Activated T-helper 1 cell treated with Interleukin-2 at 50 U/mL for 16 hours (primary cell): ENCODE measurements around the gene BDKRB1.

Source experiments
- DNase-seq: peaks from one replicate; pipeline ENCODE4 v3.0.0-alpha.2; 2020; ENCODE audit warnings: low read depth

Gene BDKRB1

DNA sequence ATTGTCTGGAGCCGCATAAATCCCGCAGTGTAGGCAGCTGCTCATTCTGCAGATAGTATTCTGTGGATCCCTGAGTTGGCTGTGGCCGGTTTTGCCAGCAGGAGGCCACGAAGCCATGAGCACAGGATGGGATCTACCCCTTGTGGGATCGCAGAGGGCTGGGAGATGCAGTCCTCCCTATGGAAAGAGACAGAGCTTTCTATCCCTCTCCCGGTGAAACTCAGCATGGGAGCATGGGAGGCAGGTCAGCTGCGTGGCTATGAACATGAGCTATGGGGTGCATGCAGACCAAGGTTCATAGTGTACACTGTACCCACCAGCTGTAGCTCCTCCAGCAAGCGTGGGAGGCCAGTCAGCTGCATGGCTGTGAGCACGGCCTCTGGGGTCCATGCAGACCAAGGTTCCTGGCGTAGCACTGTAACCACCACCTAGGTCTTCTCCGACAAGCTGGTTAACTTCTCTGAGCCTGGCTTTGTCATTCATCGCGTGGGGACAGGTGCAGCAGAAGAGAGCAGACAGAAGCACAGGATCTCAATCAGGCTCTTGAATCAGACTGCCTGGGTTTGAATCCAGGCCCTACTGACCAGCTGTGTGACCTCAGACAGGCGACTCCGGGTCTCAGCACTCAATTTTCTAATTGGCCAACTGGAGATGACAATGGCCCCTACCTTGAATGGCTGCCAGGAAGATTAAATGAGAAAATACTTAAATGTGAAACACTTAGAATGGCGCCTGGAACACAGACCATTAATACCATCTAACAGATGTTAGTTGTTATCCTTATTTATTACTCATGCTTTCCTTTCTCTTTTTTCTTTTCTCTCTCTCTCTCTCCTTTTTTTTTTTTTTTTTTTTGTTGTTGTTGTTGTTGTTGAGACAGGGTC, 6.0 kb downstream of the BDKRB1 start:
- DNase-seq, result no peak

DNA sequence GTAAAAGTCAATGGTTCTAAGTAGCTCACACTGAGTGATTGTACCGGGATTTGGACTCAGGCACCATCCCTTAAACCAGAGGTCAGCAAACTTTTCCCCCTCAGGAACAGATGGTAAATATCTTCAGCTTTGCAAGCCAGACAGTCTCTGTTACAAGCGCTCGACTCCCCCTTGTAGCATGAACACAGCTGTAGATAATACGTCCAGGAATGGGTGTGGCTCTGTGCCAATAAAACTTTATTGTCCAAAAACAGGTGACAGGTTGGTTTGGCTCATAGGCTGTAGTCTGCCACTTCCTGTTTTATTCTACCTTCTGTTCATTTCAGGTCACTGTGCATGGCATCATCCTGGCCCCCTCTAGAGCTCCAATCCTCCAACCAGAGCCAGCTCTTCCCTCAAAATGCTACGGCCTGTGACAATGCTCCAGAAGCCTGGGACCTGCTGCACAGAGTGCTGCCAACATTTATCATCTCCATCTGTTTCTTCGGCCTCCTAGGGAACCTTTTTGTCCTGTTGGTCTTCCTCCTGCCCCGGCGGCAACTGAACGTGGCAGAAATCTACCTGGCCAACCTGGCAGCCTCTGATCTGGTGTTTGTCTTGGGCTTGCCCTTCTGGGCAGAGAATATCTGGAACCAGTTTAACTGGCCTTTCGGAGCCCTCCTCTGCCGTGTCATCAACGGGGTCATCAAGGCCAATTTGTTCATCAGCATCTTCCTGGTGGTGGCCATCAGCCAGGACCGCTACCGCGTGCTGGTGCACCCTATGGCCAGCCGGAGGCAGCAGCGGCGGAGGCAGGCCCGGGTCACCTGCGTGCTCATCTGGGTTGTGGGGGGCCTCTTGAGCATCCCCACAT, 7.6 kb downstream of the BDKRB1 start:
- DNase-seq, result no peak

DNA sequence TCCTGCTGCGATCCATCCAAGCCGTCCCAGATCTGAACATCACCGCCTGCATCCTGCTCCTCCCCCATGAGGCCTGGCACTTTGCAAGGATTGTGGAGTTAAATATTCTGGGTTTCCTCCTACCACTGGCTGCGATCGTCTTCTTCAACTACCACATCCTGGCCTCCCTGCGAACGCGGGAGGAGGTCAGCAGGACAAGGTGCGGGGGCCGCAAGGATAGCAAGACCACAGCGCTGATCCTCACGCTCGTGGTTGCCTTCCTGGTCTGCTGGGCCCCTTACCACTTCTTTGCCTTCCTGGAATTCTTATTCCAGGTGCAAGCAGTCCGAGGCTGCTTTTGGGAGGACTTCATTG, 8.2 kb downstream of the BDKRB1 start:
- no peak for DNase-seq

DNA sequence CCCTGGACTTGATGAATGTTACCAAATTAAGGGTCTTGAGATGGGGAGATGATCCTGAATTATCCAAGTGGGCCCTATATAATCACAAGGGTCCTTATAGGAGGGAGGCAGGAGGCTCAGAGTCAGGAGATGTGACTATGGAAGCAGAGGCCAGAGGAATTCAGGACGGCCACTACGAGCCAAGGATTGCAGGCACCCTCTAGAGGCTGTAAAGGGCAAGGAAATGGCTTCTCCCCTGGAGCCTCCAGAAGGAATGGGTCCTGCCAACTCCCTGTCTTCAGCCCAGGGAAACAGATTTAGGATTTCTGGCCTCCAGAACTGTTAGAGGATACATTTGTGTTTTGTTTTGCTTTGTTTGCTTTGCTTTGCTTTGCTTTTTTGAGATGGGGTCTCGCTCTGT, 8.8 kb downstream of the BDKRB1 start:
- no peak for DNase-seq

DNA sequence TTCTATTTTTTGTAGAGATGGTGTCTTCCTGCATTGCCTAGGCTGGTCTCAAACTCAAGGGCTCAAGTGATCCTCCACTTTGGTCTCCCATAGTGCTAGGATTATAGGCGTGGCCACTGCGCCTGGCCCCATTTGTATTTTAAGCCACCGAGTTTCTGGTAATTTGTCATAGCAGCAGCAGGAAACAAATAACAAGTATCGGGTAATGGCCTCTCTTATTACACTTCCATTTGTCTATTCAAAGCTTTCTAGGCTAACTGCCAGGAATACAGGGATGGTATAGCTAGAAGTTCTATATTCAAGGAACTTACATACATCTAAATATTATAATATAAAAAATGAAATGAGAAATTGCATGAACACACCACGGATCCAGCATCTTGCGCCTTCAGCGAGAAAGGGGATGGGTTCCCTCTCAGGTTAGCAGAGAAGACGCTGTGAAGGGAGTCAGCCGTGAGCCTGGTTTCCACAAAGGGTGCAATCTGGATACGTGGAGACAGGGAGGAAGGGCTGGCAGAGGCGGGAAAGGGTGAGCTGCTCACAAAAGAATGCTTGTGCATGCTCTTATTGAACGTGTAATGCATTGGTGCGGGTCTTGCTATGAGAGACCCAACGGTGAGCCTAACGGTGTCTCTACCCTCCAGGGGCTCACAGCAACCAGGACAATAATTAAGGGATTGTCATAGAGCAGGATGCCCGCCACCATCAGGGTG, 9.5 kb downstream of the BDKRB1 start:
- no peak for DNase-seq

DNA sequence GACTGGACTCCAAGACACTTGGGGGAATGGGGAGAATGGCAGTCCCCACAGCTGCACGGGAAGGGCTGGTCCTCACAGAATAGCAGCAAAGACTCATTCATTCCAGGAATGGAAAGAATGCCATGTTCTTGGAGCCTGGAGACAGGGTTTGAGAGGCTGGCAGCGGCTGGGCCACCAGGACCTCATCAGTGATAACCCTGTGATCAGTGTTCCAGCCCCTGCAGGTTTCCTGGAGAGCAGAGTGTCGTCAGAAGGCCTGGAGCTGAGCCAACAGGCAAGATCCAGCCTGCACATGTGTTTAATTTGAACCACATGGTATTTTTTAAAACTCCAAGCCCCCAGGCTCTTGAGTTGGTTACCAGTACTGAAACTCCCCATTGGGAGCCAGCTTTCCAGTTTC, 11.3 kb downstream of the BDKRB1 start:
- DNase-seq, result no peak

DNA sequence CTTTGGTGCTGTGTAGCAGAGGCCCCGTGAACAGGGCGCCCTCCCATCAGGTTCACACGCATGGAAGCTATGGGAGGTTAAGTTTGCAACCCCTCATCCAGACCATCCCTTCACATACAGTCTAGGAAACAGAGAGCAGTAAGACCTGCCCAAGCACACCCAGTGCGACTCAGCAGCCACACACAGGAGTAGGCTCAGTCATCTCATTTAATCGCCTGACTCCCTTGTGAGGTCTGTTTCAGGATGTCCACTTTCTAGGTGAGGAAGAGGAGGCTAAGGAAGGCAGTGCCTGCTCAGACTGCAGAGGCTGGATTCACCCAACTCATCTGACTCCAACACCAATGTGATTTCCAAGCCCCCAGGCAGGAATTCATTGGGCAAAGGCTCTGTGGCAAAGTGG, 11.9 kb downstream of the BDKRB1 start:
- no peak for DNase-seq

DNA sequence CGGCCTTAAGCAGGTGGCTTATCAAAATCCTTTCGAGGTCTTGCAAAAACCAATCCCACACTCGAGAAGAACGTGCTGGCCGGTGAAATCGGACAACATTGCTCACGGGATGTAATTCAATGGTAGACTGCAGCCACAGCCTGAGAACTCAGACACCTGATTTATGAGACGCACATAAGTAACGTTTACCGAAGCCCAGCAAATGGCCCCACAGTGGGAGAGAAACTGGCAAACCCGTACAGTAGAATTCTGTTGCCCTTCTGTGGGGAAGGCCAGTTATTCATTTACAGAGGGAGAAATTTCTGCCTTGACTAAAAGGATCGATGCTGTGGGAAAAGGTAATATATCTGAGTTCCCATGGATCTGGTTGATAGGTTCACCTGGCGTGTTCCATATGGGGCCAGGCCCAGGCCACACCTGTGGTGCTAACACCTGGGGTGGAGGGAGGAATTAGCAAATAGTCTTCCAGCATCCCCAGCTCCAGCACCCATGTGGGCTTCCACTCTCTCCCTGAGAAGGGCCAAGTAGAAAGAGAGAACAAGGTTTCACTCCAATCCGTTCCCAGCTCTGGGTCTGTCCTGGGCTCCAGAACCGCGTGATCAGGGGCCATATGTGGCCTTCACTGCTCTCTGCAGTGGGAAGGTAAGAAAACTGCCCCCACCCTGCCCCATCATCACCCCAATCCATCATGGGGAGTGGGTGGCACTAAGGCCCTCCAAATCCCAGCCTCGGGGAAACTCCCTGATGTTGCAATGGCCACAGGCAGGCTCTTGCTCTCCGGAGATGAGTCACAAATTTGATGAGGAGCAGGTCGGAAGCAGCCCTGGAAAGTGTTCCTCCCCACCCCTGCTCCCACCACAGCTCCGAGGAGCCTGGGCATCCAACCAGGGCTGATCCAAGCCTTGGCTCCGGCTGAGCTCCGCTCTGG, 12.7 kb downstream of the BDKRB1 start:
- DNase-seq, result no peak

DNA sequence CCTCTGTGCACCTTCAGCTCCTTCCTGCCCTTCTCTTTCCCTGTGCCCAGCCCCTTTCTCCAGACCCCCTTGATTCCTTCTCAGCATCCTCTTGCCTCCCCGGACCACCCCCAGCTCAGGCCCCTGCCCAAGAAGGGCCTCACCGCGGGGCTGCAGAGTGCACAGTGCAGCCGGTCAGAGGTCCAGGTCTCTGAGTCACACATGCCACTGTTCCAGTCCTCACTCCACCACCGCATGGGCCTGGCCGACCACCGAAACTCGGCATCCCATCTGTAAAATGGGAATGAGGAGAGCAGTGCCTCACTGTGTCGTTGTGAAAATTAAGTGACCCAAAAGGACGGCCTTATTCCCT, 13.3 kb downstream of the BDKRB1 start:
- no peak for DNase-seq

DNA sequence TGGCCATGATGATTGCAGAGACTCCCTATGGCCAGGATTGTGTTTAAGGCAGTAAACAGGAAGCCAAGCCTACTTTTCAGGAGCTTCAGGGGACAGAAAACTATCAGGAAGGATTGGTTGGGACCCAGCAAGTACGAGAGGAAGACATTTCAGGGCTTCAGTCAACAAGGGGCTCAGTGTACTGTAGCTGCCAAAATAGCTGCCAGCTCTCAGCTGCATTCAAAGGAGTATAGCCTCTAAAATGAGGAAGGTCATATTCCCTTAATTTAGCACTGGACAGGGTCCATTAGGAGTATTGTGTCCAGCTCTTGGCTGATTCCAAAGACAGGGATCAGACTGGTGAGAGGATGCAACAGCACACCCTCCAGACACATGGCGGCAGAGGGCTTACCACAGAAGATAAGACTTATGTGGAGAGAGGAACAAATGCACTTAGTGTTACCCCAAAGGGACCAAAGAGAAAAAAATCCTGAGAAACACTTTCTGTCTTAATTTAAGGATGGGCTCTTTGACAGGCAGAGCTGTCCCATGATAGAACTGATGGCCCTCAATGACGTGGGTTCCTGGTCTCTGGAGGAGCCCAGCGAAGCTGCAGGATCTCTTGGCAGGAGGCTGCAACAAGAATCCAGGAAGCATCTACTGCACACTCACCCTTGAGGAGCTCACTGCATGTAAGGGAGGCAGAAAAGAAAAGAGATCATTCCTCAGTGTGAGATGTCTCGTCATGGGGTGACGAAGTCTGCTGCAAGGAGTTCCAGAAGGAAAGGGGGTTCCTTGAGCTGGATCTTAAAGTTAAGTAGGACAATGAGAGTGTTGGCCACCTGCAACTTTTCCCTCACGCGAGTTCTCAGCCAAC, 14.8 kb downstream of the BDKRB1 start:
- DNase-seq, result no peak

DNA sequence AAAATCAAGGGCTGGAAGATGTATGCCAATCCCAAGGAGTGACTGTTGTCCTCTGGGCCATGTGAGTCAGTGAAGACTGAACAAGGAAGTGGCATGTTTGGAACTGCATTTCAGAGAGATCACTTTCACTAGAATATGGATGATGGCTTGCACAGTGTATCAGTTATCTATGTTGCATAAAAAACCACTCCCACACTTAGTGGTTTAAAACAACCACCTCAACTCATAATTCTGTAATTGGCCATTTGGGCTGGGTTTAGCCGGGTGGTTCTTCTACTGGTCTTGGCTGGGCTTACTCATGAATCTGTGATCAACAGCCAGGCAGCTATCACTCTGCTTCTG, 15.4 kb downstream of the BDKRB1 start:
- DNase-seq, result no peak

DNA sequence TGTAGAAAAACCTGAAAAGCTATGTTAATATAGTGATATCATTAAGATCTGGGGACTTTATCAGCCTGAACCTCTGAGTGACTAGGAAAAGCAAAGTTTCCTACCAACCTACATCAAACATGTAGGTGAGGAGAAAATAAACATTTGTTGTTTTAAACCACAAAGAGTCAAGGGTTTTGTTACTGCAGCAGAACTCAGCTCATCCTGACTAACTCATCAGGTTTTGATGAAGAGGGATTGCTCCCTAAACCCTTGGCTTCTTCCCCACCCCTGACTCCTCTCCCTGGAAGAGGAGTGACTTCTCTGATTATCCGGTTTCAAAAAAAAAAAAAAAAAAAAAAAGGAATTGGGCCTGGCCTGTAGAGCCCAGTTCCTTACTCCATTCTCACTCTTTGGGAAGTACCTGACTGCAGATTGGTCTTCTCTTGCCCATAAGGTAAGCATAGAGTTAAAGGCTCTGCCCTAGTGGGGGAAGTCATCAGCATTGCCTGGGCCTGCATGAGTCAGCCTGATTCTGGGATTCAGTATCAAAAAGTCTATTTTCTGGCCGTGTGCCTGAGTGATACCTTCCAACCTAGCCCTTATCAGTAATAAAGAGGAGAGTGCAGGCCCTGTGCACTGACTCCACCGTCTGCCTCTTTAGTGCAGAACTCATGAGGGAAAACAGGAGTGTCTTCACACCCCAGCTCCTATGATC, 16.9 kb downstream of the BDKRB1 start:
- no peak for DNase-seq

DNA sequence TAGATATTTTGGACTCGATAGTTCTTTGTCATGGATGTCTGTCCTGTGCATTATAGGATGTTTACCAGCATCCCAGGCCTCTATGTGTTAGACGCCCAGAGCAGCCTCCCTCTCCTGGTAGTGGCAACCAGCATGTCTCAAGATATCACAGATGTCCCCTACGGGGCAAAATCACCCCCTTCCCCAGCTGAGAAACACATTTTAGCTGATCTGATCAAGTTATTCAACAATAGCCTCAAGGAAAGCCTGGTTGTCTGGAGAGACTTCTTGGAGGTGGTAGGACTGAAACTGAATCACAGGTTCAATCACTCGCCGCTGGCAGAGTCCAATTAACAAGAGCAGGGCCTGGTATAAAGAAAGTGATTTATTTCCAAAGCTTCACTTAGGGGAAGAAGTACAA, 17.6 kb downstream of the BDKRB1 start:
- no peak for DNase-seq

DNA sequence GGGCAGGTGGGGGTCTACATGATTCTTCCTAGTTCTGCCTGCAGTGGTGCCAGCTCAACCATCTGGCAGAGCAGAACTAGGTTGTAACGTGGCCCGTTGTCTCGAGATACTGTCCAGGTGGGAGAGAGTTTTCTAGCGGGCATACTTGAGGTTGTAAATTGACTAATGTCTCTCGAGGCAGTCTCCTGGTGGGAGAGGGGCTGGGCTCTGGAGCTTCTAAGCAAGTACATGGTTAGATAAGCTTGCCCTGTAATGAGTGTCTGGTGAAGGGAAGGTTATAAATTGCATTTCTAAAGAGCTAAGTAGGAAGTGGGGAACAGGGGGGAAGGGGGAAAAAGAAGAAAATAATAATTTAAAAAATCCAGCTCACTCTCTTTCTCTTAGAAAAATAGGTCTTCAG, 18.1 kb downstream of the BDKRB1 start:
- DNase-seq, result no peak

DNA sequence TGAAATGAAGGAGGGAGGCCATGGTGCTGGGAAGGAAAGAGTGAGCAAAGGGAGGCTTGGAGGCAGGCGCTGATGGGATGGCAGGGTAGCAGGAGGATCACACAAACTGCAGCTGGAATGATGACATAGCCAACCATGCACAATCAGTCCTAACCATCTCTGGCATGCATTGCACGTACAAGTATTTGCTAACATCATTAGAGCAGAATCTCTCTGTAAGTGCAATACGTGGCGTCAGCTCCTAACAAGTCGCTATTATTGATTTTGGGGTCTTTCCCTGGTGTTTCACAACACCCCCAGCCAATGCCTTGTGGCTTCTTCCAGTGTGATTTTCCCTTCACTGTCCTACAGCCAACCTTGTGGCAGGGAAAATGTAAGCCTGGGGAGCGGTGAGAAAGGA, 18.5 kb downstream of the BDKRB1 start:
- DNase-seq, result no peak

DNA sequence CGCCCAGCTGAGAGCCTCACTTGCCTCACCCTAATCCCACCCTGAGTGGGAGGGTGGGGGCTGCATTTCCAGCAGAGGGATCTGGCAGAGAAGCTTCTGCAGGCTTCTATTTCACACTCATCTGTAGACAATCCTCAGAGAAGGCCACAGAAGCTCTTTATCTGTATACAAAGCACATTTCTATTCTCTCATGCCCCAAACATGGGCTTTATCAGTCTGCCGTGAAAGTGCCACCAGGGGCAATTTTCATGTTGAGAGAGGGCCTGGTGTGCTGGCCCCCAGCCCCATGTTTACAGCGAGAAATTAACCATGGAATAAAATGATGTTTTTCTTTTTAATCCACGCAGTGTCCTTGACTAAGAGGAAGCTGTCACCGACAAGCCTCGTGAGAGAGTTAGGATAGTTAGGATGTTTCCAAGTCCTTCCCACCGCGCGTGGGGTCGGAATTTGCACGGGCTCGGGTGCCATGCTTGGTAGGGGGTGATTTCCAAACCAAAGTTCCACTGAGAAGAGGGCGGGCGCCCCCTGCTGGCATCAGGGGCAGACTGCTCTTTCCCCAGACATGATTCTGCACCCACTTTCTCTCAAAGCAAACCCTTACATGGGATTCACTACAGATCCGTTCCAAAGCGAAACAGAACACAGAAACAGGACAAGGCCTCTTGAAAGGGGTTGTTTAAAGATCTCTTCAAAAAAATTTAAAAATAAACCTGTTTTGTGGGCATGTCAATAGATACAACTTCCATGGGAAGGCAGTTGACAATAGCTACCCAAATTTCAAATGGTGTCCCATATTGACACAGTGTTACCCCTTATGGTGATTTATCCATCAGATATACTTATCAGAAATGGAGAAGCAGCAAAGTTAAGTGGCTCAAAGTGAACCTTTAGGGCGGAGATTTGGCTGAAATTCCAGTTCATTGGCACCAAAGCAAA, 19.4 kb downstream of the BDKRB1 start:
- DNase-seq, result peak; percentile 41

DNA sequence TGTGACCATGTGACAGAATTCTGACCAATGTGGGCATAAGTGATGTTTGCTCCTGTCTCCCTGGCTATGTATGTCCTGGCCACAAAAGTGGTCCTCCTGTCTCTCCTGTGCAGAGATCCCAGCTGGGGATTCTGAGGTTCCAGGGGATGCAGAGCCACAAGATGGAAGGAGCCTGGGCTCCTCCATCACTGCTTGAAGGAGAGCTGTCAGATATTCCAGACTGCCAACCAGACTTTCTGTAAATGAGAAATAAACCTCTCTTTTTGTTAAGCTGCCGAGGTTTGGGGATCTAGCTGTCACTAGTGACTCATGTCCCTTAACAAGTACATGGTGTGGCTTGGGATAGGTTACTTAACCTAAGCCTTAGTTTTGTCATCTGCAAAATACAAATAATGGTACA, 21.9 kb downstream of the BDKRB1 start:
- no peak for DNase-seq

DNA sequence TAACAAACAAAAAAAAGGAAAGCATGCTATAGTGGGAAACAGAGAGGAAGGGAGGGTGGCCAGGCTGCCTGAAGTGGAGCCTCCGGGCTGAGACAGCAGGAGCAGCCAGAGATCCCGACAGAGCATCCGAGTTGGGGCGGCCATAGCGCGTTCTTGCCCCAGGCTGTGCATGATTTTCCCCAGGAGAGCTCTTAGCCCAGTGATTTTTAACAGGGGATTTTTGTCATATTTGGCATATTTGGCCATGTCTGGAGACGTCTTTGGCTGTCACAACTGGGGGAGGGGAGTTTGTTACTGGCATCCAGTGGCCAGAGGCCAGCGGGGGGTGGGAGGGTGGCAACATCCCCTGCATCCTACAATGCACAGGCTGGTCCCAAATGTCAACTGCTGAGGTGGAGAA, 23.6 kb downstream of the BDKRB1 start:
- no peak for DNase-seq

DNA sequence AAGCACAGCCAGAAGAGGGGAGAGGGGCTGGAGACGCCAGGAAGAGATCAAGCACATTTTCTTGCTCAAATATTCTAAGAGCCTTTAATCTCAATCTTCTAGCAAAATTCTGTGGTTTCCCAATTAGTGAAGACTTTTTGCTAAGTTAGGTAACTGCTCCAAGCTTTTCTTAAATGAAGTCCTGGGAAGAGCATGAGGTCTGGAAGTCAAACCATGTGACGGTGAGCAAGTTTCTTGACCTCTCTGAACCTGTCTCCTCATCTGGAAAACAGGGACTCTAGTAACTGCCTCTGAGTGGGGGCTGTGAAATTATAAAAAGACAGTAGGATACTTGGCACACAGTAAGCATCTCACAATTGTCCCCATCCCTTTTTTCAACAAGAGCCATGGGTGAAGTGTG, 24.1 kb downstream of the BDKRB1 start:
- no peak for DNase-seq
